Activated T-helper 2 cell treated with anti-CD3 and anti-CD28 coated beads, Interferon-gamma antibody, Interleukin-2, Interleukin-4, amounts not matched to agents 10 μg/mL and 5 μg/mL and 100 μg/mL, durations not matched to agents 14 hours and 24 hours and 36 hours (primary cell): ENCODE measurements around the gene MMS19. TPM values are rescaled to one million over a fixed set of nuclear protein-coding genes. Genes with fewer than 3 reads are reported as not detected.
"Not testable (repeated sequence)": the region's sequence is repeated elsewhere in the genome, so short reads cannot be mapped to it uniquely, and the experiment has no call there.

ENCODE experiments used
- DNase-seq: peaks from one replicate; pipeline ENCODE4 v3.0.0; 2021; ENCODE audit warnings: low spot score
- H3K27ac Mint-ChIP-seq: one replicate; pipeline ENCODE4 v1.8.0; 2021; ENCODE audit warnings: mixed read lengths
- H3K27me3 Mint-ChIP-seq: one replicate; pipeline ENCODE4 v1.8.0; 2021; ENCODE audit warnings: low read depth, mixed read lengths
- H3K36me3 Mint-ChIP-seq: one replicate; pipeline ENCODE4 v1.8.0; 2021; ENCODE audit warnings: low read depth, mixed read lengths
- H3K4me1 Mint-ChIP-seq: one replicate; pipeline ENCODE4 v1.8.0; 2021; ENCODE audit warnings: low read depth, mixed read lengths
- H3K4me3 Mint-ChIP-seq: one replicate; pipeline ENCODE4 v1.8.0; 2021; ENCODE audit warnings: low read depth, mild to moderate bottlenecking, moderate library complexity, mixed read lengths
- H3K9me3 Mint-ChIP-seq: one replicate; pipeline ENCODE4 v1.8.0; 2021; ENCODE audit warnings: mixed read lengths
- intact Hi-C: fragments of 100-400 bp; cut with micrococcal nuclease; formaldehyde crosslinking; loops from one replicate; pipeline ENCODE4 v1.15.1; 2023
- total RNA-seq: library from RNA; stranded (reverse); gene quantifications from 2 replicates; pipeline ENCODE4 v1.2.3, GENCODE V29; 2022

Gene MMS19
- total RNA-seq, 1 donor from 2014 or later: 106 TPM

GRCh38 chr10:97442277-97442676, 55.9 kb downstream of the MMS19 start:
- no peaks in the 10 kb centered on the region for H3K9me3 Mint-ChIP-seq
- DNase-seq: no peak
- intact Hi-C loops: no loop called here
- H3K4me3 Mint-ChIP-seq: no peak overlapping the region
- peaks cover 44% of the 10 kb centered on the region for H3K36me3 Mint-ChIP-seq
- no peak overlapping the region for H3K27ac Mint-ChIP-seq
- H3K27me3 Mint-ChIP-seq: no peaks in the 10 kb centered on the region
- H3K4me1 Mint-ChIP-seq: peaks cover 16% of the 10 kb centered on the region

GRCh38 chr10:97435211-97435610, 63.0 kb downstream of the MMS19 start:
- Mint-ChIP-seq H3K27me3 (no peaks in the 10 kb centered on the region), H3K27ac (peak overlapping the region; percentile 31), H3K9me3 (no peaks in the 10 kb centered on the region), H3K4me1 (no peaks in the 10 kb centered on the region), H3K36me3 (peaks cover 73% of the 10 kb centered on the region), H3K4me3 (no peak overlapping the region)
- intact Hi-C loops: no loop called here
- DNase-seq: no peak

- intact Hi-C loops: no loop called here
- Mint-ChIP-seq H3K27me3 (no peaks in the 10 kb centered on the region), H3K9me3 (no peaks in the 10 kb centered on the region), H3K4me3 (no peak overlapping the region), H3K36me3 (peaks cover 77% of the 10 kb centered on the region), H3K4me1 (no peaks in the 10 kb centered on the region), H3K27ac (no peak overlapping the region)
- DNase-seq: no peak
These were observed 63.7 kb downstream of the MMS19 start for GRCh38 chr10:97434557-97434956.

- no peak for DNase-seq
- no peaks in the 10 kb centered on the region for H3K9me3 Mint-ChIP-seq
- H3K4me3 Mint-ChIP-seq: no peak overlapping the region
- intact Hi-C loops: no loop called here
- no peaks in the 10 kb centered on the region for H3K27me3 Mint-ChIP-seq
- H3K36me3 Mint-ChIP-seq: peaks cover 78% of the 10 kb centered on the region
- H3K4me1 Mint-ChIP-seq: peaks cover 4% of the 10 kb centered on the region
- H3K27ac Mint-ChIP-seq: no peak overlapping the region
These were observed 64.2 kb downstream of the MMS19 start for GRCh38 chr10:97434055-97434454.

- Mint-ChIP-seq H3K4me1 (peaks cover 23% of the 10 kb centered on the region), H3K36me3 (peaks cover 68% of the 10 kb centered on the region), H3K27me3 (no peaks in the 10 kb centered on the region), H3K27ac (peak overlapping the region; percentile 90), H3K4me3 (peak overlapping the region; percentile 86), H3K9me3 (no peaks in the 10 kb centered on the region)
- DNase-seq: no peak
- intact Hi-C loops: loop anchor here (1.0 to 10.0 kb wide), 4 partner anchors 17 to 216 kb away; partner anchors contain the start of genes PI4K2A and RRP12
These were observed 69.6 kb downstream of the MMS19 start for GRCh38 chr10:97428572-97428981.

GRCh38 chr10:97427571-97428179, 70.5 kb downstream of the MMS19 start:
- H3K27me3 Mint-ChIP-seq: no peaks in the 10 kb centered on the region
- peak overlapping the region; percentile 98 for H3K27ac Mint-ChIP-seq
- intact Hi-C loops: loop anchor here (1.0 to 10.0 kb wide), 5 partner anchors 18 to 217 kb away; partner anchors contain the start of genes MMS19, PI4K2A, RRP12 and UBTD1
- DNase-seq: no peak
- H3K9me3 Mint-ChIP-seq: no peaks in the 10 kb centered on the region
- H3K4me3 Mint-ChIP-seq: peak overlapping the region; percentile 86
- peaks cover 65% of the 10 kb centered on the region for H3K36me3 Mint-ChIP-seq
- H3K4me1 Mint-ChIP-seq: peaks cover 31% of the 10 kb centered on the region

GRCh38 chr10:97426776-97427570, 71.2 kb downstream of the MMS19 start:
- H3K4me1 Mint-ChIP-seq: peaks cover 31% of the 10 kb centered on the region

GRCh38 chr10:97425964-97426775, 72.1 kb downstream of the MMS19 start, which contains the start of gene PGAM1:
Gene PGAM1, plus strand, starts transcription at chr10:97426191. Its CDS starts 117 bp downstream, at chr10:97426308.
- Mint-ChIP-seq H3K9me3 (no peaks in the 10 kb centered on the region), H3K4me1 (peaks cover 34% of the 10 kb centered on the region), H3K27me3 (no peaks in the 10 kb centered on the region), H3K36me3 (peaks cover 53% of the 10 kb centered on the region), H3K4me3 (peak within 1 kb of the TSS; percentile 86), H3K27ac (peak within 1 kb of the TSS; percentile 98)
- intact Hi-C loops: loop anchor here (2.0 to 10.0 kb wide), 2 partner anchors 73 to 219 kb away; partner anchors contain the start of genes MMS19, PI4K2A and UBTD1
- peak; percentile 96 for DNase-seq

More at GRCh38 chr10:97426776-97427570, 71.2 kb downstream of the MMS19 start:
- Mint-ChIP-seq H3K27me3 (no peaks in the 10 kb centered on the region), H3K4me3 (peak overlapping the region; percentile 86), H3K9me3 (no peaks in the 10 kb centered on the region), H3K36me3 (peaks cover 61% of the 10 kb centered on the region), H3K27ac (peak overlapping the region; percentile 98)
- intact Hi-C loops: loop anchor here (2.0 to 10.0 kb wide), 2 partner anchors 72 to 218 kb away; partner anchors contain the start of genes MMS19, PI4K2A and UBTD1
- no peak for DNase-seq

- peak overlapping the region; percentile 97 for H3K27ac Mint-ChIP-seq
- not testable (repeated sequence) for DNase-seq, H3K27me3 Mint-ChIP-seq, H3K9me3 Mint-ChIP-seq
- peaks cover 33% of the 10 kb centered on the region for H3K36me3 Mint-ChIP-seq
- peak overlapping the region; percentile 69 for H3K4me3 Mint-ChIP-seq
- intact Hi-C loops: loop anchor here (1.0 to 10.0 kb wide), 2 partner anchors 10 to 221 kb away; partner anchors contain the start of gene PI4K2A
- H3K4me1 Mint-ChIP-seq: peaks cover 44% of the 10 kb centered on the region
These were observed 74.5 kb downstream of the MMS19 start for GRCh38 chr10:97423757-97424098.

GRCh38 chr10:97416565-97416964, 81.7 kb downstream of the MMS19 start:
- intact Hi-C loops: no loop called here
- DNase-seq: no peak
- Mint-ChIP-seq H3K36me3 (peaks cover 6% of the 10 kb centered on the region), H3K4me1 (peaks cover 65% of the 10 kb centered on the region), H3K27me3 (no peaks in the 10 kb centered on the region), H3K9me3 (no peaks in the 10 kb centered on the region), H3K4me3 (no peak overlapping the region), H3K27ac (peak overlapping the region; percentile 46)

- Mint-ChIP-seq H3K4me3 (peak overlapping the region; percentile 53), H3K9me3 (no peaks in the 10 kb centered on the region), H3K27ac (peak overlapping the region; percentile 91), H3K27me3 (no peaks in the 10 kb centered on the region), H3K4me1 (peaks cover 48% of the 10 kb centered on the region), H3K36me3 (peaks cover 3% of the 10 kb centered on the region)
- intact Hi-C loops: loop anchor here (1.0 kb wide), 3 partner anchors 10 to 33 kb away; partner anchors contain the start of genes EXOSC1, RRP12 and ZDHHC16
- DNase-seq: peak; percentile 43
These were observed 85.3 kb downstream of the MMS19 start for GRCh38 chr10:97412891-97413304.

GRCh38 chr10:97411406-97411805, 86.8 kb downstream of the MMS19 start:
- DNase-seq: no peak
- intact Hi-C loops: no loop called here
- Mint-ChIP-seq H3K4me1 (peaks cover 47% of the 10 kb centered on the region), H3K9me3 (no peaks in the 10 kb centered on the region), H3K27ac (no peak overlapping the region), H3K36me3 (peaks cover 3% of the 10 kb centered on the region), H3K4me3 (no peak overlapping the region), H3K27me3 (no peaks in the 10 kb centered on the region)
